ENCODE measurements around the gene DNAH9. TPM values are rescaled to one million over a fixed set of nuclear protein-coding genes. Genes with fewer than 3 reads are reported as not detected.

The DNAH9 gene
- total and polyA plus RNA-seq, 2 of the 8 experiments (the other 6 are each of a cell fraction or from before 2014, with no cell fraction given) = 0.21 to 0.86 TPM

DNA sequence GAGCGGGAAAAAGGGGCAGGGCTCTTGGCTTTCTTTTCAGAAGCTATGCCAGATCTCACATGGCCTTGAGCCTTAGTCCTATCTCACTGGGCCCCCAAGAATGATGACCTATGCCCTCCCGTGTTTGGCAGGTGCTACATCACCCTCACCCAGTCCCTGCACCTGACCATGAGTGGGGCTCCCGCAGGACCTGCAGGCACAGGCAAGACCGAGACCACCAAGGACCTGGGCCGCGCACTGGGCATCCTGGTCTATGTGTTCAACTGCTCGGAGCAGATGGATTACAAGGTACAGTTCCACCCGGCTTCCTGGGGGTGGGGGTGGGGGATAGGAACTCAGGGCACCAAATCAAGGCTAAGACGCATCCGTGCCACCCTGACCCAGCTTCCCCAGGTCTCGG, 120.9 kb downstream of the DNAH9 start (continued):
- TF ChIP-seq JUN (IDR thresholded peaks at IDR 0.05; ENCODE audit: low read depth, low read length) (no peak), SRF (IDR thresholded peaks at IDR 0.05; ENCODE audit: low read depth, low read length) (no peak)

All from H1 (cell line).